HL-60/S4 (cell line): ENCODE measurements around the gene EAF1.

Experiments
- in situ Hi-C: fragments of 300-500 bp; cut with MboI; formaldehyde crosslinking; loops from 2 replicates; pipeline ENCODE4 v1.14.3; 2022; ENCODE audit warnings: low sequenced_read_pairs

The EAF1 gene

GRCh38 chr3:15403965-15404364, 23.4 kb upstream of the EAF1 start:
- in situ Hi-C loops: loop anchor here (25.0 kb wide), 1 partner anchor 467 kb away; the partner anchor contains the start of gene NR2C2

- in situ Hi-C loops: loop anchor here (25.0 kb wide), 1 partner anchor 467 kb away; the partner anchor contains the start of gene NR2C2
Observed at GRCh38 chr3:15404767-15405166, 22.6 kb upstream of the EAF1 start.

GRCh38 chr3:15405448-15406050, 21.8 kb upstream of the EAF1 start:
- in situ Hi-C loops: loop anchor here (25.0 kb wide), 1 partner anchor 468 kb away; the partner anchor contains the start of gene NR2C2

- in situ Hi-C loops: loop anchor here (25.0 kb wide), 1 partner anchor 472 kb away; the partner anchor contains the start of gene NR2C2
Observed at GRCh38 chr3:15409239-15409638, 18.2 kb upstream of the EAF1 start.

- in situ Hi-C loops: loop anchor here (25.0 kb wide), 1 partner anchor 472 kb away; the partner anchor contains the start of gene NR2C2
Observed at GRCh38 chr3:15409774-15410173, 17.6 kb upstream of the EAF1 start.

- in situ Hi-C loops: loop anchor here (25.0 kb wide), 1 partner anchor 474 kb away; the partner anchor contains the start of gene NR2C2
Observed at GRCh38 chr3:15410966-15411365, 16.4 kb upstream of the EAF1 start.

GRCh38 chr3:15420871-15421270, 6.5 kb upstream of the EAF1 start:
- in situ Hi-C loops: loop anchor here (25.0 kb wide), 1 partner anchor 484 kb away; the partner anchor contains the start of gene NR2C2

- in situ Hi-C loops: no loop called here
Observed at GRCh38 chr3:15426579-15427118, 749 bp upstream of the EAF1 start.

GRCh38 chr3:15427981-15428380, 583 bp downstream of the EAF1 start:
- in situ Hi-C loops: no loop called here

GRCh38 chr3:15428539-15428938, 1.1 kb downstream of the EAF1 start:
- in situ Hi-C loops: no loop called here

GRCh38 chr3:15429080-15429479, 1.7 kb downstream of the EAF1 start:
- in situ Hi-C loops: no loop called here

- in situ Hi-C loops: loop anchor here (10.0 kb wide), 1 partner anchor 124 kb away; no protein-coding TSS in a partner anchor
Observed at GRCh38 chr3:15430624-15431023, 3.2 kb downstream of the EAF1 start.

- in situ Hi-C loops: loop anchor here (10.0 kb wide), 1 partner anchor 123 kb away; no protein-coding TSS in a partner anchor
Observed at GRCh38 chr3:15431256-15431837, 3.9 kb downstream of the EAF1 start.

- in situ Hi-C loops: loop anchor here (10.0 kb wide), 1 partner anchor 121 kb away; no protein-coding TSS in a partner anchor
Observed at GRCh38 chr3:15433531-15433930, 6.1 kb downstream of the EAF1 start.

- in situ Hi-C loops: loop anchor here (10.0 kb wide), 1 partner anchor 120 kb away; no protein-coding TSS in a partner anchor
Observed at GRCh38 chr3:15434756-15435155, 7.4 kb downstream of the EAF1 start.

GRCh38 chr3:15436246-15436645, 8.8 kb downstream of the EAF1 start:
- in situ Hi-C loops: loop anchor here (10.0 kb wide), 1 partner anchor 119 kb away; no protein-coding TSS in a partner anchor

GRCh38 chr3:15438983-15439382, 11.6 kb downstream of the EAF1 start:
- in situ Hi-C loops: loop anchor here (10.0 kb wide), 1 partner anchor 116 kb away; no protein-coding TSS in a partner anchor

- in situ Hi-C loops: loop anchor here (10.0 kb wide), 1 partner anchor 115 kb away; no protein-coding TSS in a partner anchor
Observed at GRCh38 chr3:15439476-15439875, 12.1 kb downstream of the EAF1 start.

GRCh38 chr3:15440891-15441290, 13.5 kb downstream of the EAF1 start:
- in situ Hi-C loops: no loop called here

- in situ Hi-C loops: no loop called here
Observed at GRCh38 chr3:15443826-15444524, 16.6 kb downstream of the EAF1 start.
